ENCODE data around the gene GLIS1.

The GLIS1 gene

DNA sequence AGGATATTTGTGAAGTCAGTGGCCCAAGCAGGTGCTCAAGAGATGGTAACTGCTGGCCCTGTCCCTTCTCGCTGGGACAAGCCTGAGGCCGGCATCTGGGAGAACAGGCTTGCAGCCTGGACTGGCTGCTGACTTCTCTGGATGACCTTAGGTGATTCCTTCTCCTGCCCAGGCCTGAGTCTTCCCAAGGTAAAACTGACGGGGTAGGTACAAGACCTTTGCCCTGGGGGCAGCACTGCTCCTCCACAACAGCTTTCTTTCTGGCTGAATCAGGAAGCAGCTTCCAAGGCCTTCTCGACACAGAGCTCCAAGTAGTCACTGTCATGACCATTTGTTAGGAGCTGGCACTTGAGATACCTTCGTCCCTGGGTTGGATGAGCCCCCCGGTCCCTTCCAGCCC is 220.2 kb downstream of the GLIS1 start:
- Histone ChIP-seq H3K27ac (ENCODE audit: insufficient read depth in 1 of 2, low read depth in 1 of 2, low read length in 2 of 2, poor library complexity in 1 of 2, severe bottlenecking in 2 of 2) (no peak overlapping the region), H3K27me3 (replicated peaks in 2 of 5; ENCODE audit: control insufficient read depth in 4 of 5, insufficient read depth in 5 of 5, low read length in 4 of 5) (no peaks in the 10 kb centered on the region), H3K9me3 (ENCODE audit: control extremely low read depth in 1 of 5, control insufficient read depth in 4 of 5, insufficient read depth in 2 of 5, low read depth in 1 of 5, low read length in 4 of 5) (no peaks in the 10 kb centered on the region), H3K4me3 (ENCODE audit: control insufficient read depth in 1 of 7, extremely low read depth in 1 of 7, insufficient read depth in 4 of 7, low read depth in 2 of 7, low read length in 6 of 7) (no peak overlapping the region), H3K4me1 (ENCODE audit: control extremely low read depth in 1 of 4, control insufficient read depth in 4 of 4, insufficient read depth in 4 of 4, low read length in 3 of 4) (peaks cover 0 to 6% (median 0%) of the 10 kb centered on the region in 4 experiments), H3K36me3 (ENCODE audit: control insufficient read depth in 4 of 4, insufficient read depth in 4 of 4, low read length in 3 of 4) (no peaks in the 10 kb centered on the region)
- POLR2A ChIA-PET: no interaction called here
- CTCF ChIA-PET: interaction anchor here (1.1 to 1.3 kb wide), 2 partner anchors 11 to 13 kb away, joined by 3 to 5 read pairs; no protein-coding TSS in a partner anchor
- WGBS (ENCODE audit: insufficient coverage): 89% methylated on average over 6 of the region's 6 CpGs
- no peak for DNase-seq

DNA sequence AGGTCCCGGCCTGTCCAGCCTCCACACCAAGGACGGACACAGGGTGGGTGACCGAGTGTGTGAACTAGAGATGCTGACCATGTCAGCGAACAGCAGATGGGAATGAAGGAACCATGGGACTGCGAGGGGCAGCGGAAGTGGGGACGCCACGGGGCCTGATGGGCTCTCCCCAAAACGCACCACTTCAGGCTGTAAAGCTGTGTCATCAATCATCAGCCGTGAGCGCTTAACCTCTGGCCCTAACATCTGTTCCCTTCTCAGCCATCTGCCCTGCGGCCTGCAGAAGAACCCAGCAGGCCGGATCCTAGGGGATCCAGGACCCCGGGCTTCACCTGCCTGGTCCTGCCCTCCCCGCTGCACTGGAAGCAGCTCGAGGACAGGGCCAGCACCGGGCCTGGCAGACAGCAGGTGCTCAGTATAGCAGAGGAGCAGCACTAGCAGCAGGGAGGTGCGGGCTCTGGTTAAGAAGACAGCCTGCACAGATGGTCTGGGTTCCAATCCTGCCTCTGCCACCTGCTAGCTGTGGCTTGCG is 221.1 kb downstream of the GLIS1 start:
- H3K9me3 ChIP-seq (ENCODE audit: control extremely low read depth in 1 of 5, control insufficient read depth in 4 of 5, insufficient read depth in 2 of 5, low read depth in 1 of 5, low read length in 4 of 5): no peaks in the 10 kb centered on the region
- H3K36me3 ChIP-seq (ENCODE audit: control insufficient read depth in 4 of 4, insufficient read depth in 4 of 4, low read length in 3 of 4): no peaks in the 10 kb centered on the region
- no peak overlapping the region for H3K27ac ChIP-seq (ENCODE audit: insufficient read depth in 1 of 2, low read depth in 1 of 2, low read length in 2 of 2, poor library complexity in 1 of 2, severe bottlenecking in 2 of 2)
- no peak overlapping the region for H3K4me3 ChIP-seq (ENCODE audit: control insufficient read depth in 1 of 7, extremely low read depth in 1 of 7, insufficient read depth in 4 of 7, low read depth in 2 of 7, low read length in 6 of 7)
- no peaks in the 10 kb centered on the region for H3K27me3 ChIP-seq (replicated peaks in 2 of 5; ENCODE audit: control insufficient read depth in 4 of 5, insufficient read depth in 5 of 5, low read length in 4 of 5)
- DNase-seq: no peak
- peaks cover 0 to 6% (median 0%) of the 10 kb centered on the region in 4 experiments for H3K4me1 ChIP-seq (ENCODE audit: control extremely low read depth in 1 of 4, control insufficient read depth in 4 of 4, insufficient read depth in 4 of 4, low read length in 3 of 4)
- CTCF ChIA-PET: interaction anchor here (1.1 to 1.3 kb wide), 2 partner anchors 10 to 13 kb away, joined by 3 to 5 read pairs; no protein-coding TSS in a partner anchor
- POLR2A ChIA-PET: no interaction called here
- 97% methylated on average over 19 of the region's 19 CpGs for WGBS (ENCODE audit: insufficient coverage)

GRCh38 chr1:53517109-53517508 is 221.9 kb downstream of the GLIS1 start:
- DNase-seq: no peak
- no peak overlapping the region for H3K27ac ChIP-seq (ENCODE audit: insufficient read depth in 1 of 2, low read depth in 1 of 2, low read length in 2 of 2, poor library complexity in 1 of 2, severe bottlenecking in 2 of 2)
- H3K4me3 ChIP-seq (ENCODE audit: control insufficient read depth in 1 of 7, extremely low read depth in 1 of 7, insufficient read depth in 4 of 7, low read depth in 2 of 7, low read length in 6 of 7): no peak overlapping the region
- H3K4me1 ChIP-seq (ENCODE audit: control extremely low read depth in 1 of 4, control insufficient read depth in 4 of 4, insufficient read depth in 4 of 4, low read length in 3 of 4): peaks cover 0 to 12% (median 6%) of the 10 kb centered on the region in 4 experiments
- H3K9me3 ChIP-seq (ENCODE audit: control extremely low read depth in 1 of 5, control insufficient read depth in 4 of 5, insufficient read depth in 2 of 5, low read depth in 1 of 5, low read length in 4 of 5): no peaks in the 10 kb centered on the region
- ChIA-PET POLR2A (no interaction called here), CTCF (interaction anchor here (1.0 kb wide), 1 partner anchor 31 kb away, joined by 5 read pairs; no protein-coding TSS in a partner anchor)
- H3K27me3 ChIP-seq (replicated peaks in 2 of 5; ENCODE audit: control insufficient read depth in 4 of 5, insufficient read depth in 5 of 5, low read length in 4 of 5): no peaks in the 10 kb centered on the region
- no peaks in the 10 kb centered on the region for H3K36me3 ChIP-seq (ENCODE audit: control insufficient read depth in 4 of 4, insufficient read depth in 4 of 4, low read length in 3 of 4)
- WGBS (ENCODE audit: insufficient coverage): 100% methylated on average over 7 of the region's 7 CpGs

- no peak overlapping the region for H3K27ac ChIP-seq (ENCODE audit: insufficient read depth in 1 of 2, low read depth in 1 of 2, low read length in 2 of 2, poor library complexity in 1 of 2, severe bottlenecking in 2 of 2)
- ChIA-PET CTCF (interaction anchor here (1.0 kb wide), 1 partner anchor 30 kb away, joined by 5 read pairs; no protein-coding TSS in a partner anchor), POLR2A (no interaction called here)
- WGBS (ENCODE audit: insufficient coverage): 100% methylated on average over 7 of the region's 7 CpGs
- H3K9me3 ChIP-seq (ENCODE audit: control extremely low read depth in 1 of 5, control insufficient read depth in 4 of 5, insufficient read depth in 2 of 5, low read depth in 1 of 5, low read length in 4 of 5): no peaks in the 10 kb centered on the region
- peaks cover 0 to 17% (median 11%) of the 10 kb centered on the region in 4 experiments for H3K4me1 ChIP-seq (ENCODE audit: control extremely low read depth in 1 of 4, control insufficient read depth in 4 of 4, insufficient read depth in 4 of 4, low read length in 3 of 4)
- H3K27me3 ChIP-seq (replicated peaks in 2 of 5; ENCODE audit: control insufficient read depth in 4 of 5, insufficient read depth in 5 of 5, low read length in 4 of 5): no peaks in the 10 kb centered on the region
- no peak overlapping the region for H3K4me3 ChIP-seq (ENCODE audit: control insufficient read depth in 1 of 7, extremely low read depth in 1 of 7, insufficient read depth in 4 of 7, low read depth in 2 of 7, low read length in 6 of 7)
- no peak for DNase-seq
- no peaks in the 10 kb centered on the region for H3K36me3 ChIP-seq (ENCODE audit: control insufficient read depth in 4 of 4, insufficient read depth in 4 of 4, low read length in 3 of 4)
Observed at GRCh38 chr1:53516181-53516580, 222.8 kb downstream of the GLIS1 start.

DNA sequence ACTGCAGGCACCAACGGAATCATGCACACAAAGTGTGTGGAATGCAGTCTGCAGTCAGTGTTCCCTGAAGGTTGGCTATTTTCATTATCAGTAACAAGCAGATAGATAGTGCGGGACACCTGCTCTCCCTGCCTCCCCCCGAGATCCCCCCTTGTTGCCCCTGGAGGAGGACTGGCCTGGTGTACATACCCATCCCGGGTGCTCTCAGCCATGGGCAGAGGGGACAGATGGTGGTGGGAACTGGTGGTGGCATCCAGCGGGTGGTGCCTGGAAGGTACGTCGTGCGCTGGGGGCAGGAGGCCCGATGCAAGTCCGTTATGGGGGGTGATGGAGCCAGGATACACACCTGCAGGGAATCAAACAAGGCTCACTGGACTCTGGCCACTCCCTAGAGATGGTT is 224.5 kb downstream of the GLIS1 start:
- WGBS (ENCODE audit: insufficient coverage): 97% methylated on average over 10 of the region's 10 CpGs

GRCh38 chr1:53513846-53514245 is 225.1 kb downstream of the GLIS1 start:
- no peak for DNase-seq
- no peaks in the 10 kb centered on the region for H3K9me3 ChIP-seq (ENCODE audit: control extremely low read depth in 1 of 5, control insufficient read depth in 4 of 5, insufficient read depth in 2 of 5, low read depth in 1 of 5, low read length in 4 of 5)
- 93% methylated on average over 6 of the region's 7 CpGs for WGBS (ENCODE audit: insufficient coverage)
- H3K27ac ChIP-seq (ENCODE audit: insufficient read depth in 1 of 2, low read depth in 1 of 2, low read length in 2 of 2, poor library complexity in 1 of 2, severe bottlenecking in 2 of 2): no peak overlapping the region
- H3K36me3 ChIP-seq (ENCODE audit: control insufficient read depth in 4 of 4, insufficient read depth in 4 of 4, low read length in 3 of 4): no peaks in the 10 kb centered on the region
- H3K4me1 ChIP-seq (ENCODE audit: control extremely low read depth in 1 of 4, control insufficient read depth in 4 of 4, insufficient read depth in 4 of 4, low read length in 3 of 4): peaks cover 0 to 20% (median 17%) of the 10 kb centered on the region in 4 experiments
- CTCF ChIA-PET: no interaction called here
- H3K4me3 ChIP-seq (ENCODE audit: control insufficient read depth in 1 of 7, extremely low read depth in 1 of 7, insufficient read depth in 4 of 7, low read depth in 2 of 7, low read length in 6 of 7): no peak overlapping the region
- POLR2A ChIA-PET: no interaction called here
- no peaks in the 10 kb centered on the region for H3K27me3 ChIP-seq (replicated peaks in 2 of 5; ENCODE audit: control insufficient read depth in 4 of 5, insufficient read depth in 5 of 5, low read length in 4 of 5)

More for the DNA sequence above, 224.5 kb downstream of the GLIS1 start:
- Histone ChIP-seq H3K27me3 (replicated peaks in 2 of 5; ENCODE audit: control insufficient read depth in 4 of 5, insufficient read depth in 5 of 5, low read length in 4 of 5) (no peaks in the 10 kb centered on the region), H3K27ac (ENCODE audit: insufficient read depth in 1 of 2, low read depth in 1 of 2, low read length in 2 of 2, poor library complexity in 1 of 2, severe bottlenecking in 2 of 2) (no peak overlapping the region), H3K4me1 (ENCODE audit: control extremely low read depth in 1 of 4, control insufficient read depth in 4 of 4, insufficient read depth in 4 of 4, low read length in 3 of 4) (peaks cover 0 to 16% (median 13%) of the 10 kb centered on the region in 4 experiments), H3K36me3 (ENCODE audit: control insufficient read depth in 4 of 4, insufficient read depth in 4 of 4, low read length in 3 of 4) (no peaks in the 10 kb centered on the region), H3K9me3 (ENCODE audit: control extremely low read depth in 1 of 5, control insufficient read depth in 4 of 5, insufficient read depth in 2 of 5, low read depth in 1 of 5, low read length in 4 of 5) (no peaks in the 10 kb centered on the region), H3K4me3 (ENCODE audit: control insufficient read depth in 1 of 7, extremely low read depth in 1 of 7, insufficient read depth in 4 of 7, low read depth in 2 of 7, low read length in 6 of 7) (no peak overlapping the region)
- no peak for DNase-seq
- ChIA-PET CTCF (no interaction called here), POLR2A (no interaction called here)

DNA sequence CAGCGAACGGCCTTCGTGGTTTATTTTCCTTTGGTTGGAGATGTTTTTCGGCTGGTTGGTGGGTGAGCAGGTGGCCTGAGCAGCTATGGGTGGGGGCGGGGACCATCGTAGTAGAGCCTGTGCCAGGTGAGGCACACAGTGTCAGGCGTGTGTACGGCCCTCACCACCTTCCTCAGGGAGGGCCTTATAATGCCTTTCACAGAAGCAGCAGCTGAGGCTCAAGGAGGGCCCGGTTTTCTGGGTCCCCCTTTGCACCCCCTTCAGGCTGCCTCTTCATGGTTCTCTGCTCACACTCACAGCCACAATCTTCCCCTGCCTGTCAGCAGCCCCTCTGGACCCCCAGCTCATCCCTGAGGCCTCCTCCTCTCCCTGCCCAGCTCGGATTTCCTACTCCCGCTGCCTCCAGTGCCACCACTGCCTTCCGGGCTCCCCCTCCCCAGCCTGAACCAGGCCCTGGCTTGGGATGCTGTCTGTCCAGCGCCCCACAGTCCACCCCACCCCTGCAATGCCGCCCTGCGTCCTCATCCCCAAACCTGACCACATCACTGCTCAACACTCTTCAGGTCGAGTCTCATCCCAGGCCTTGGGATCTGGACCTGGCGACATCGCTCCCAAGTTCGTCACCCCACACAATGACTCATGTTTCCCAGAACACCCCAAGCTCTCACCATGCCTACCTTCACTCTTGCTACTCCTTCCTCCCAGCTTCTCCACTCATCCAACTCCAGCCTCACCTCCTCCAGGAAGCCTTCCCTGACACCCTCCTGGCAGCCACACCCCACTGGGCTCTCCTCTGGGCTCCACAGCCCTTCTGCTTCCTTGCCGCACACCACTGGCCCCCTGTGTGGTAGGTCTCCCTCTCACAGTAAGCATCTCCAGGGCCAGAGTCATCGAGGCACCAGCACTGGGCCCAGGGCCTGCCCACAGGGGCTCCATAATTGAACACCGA is 225.9 kb downstream of the GLIS1 start:
- 87% methylated on average over 22 of the region's 22 CpGs for WGBS (ENCODE audit: insufficient coverage)
- Histone ChIP-seq H3K4me3 (ENCODE audit: control insufficient read depth in 1 of 7, extremely low read depth in 1 of 7, insufficient read depth in 4 of 7, low read depth in 2 of 7, low read length in 6 of 7) (no peak overlapping the region), H3K27ac (ENCODE audit: insufficient read depth in 1 of 2, low read depth in 1 of 2, low read length in 2 of 2, poor library complexity in 1 of 2, severe bottlenecking in 2 of 2) (no peak overlapping the region), H3K4me1 (ENCODE audit: control extremely low read depth in 1 of 4, control insufficient read depth in 4 of 4, insufficient read depth in 4 of 4, low read length in 3 of 4) (peaks cover 0 to 21% (median 18%) of the 10 kb centered on the region in 4 experiments), H3K27me3 (replicated peaks in 2 of 5; ENCODE audit: control insufficient read depth in 4 of 5, insufficient read depth in 5 of 5, low read length in 4 of 5) (no peaks in the 10 kb centered on the region), H3K9me3 (ENCODE audit: control extremely low read depth in 1 of 5, control insufficient read depth in 4 of 5, insufficient read depth in 2 of 5, low read depth in 1 of 5, low read length in 4 of 5) (no peaks in the 10 kb centered on the region), H3K36me3 (ENCODE audit: control insufficient read depth in 4 of 4, insufficient read depth in 4 of 4, low read length in 3 of 4) (no peaks in the 10 kb centered on the region)
- CTCF ChIA-PET: interaction anchor here (0.9 to 1.6 kb wide), 3 partner anchors 13 to 76 kb away, joined by 3 to 4 read pairs (median 4); no protein-coding TSS in a partner anchor
- POLR2A ChIA-PET: no interaction called here
- DNase-seq: no peak

Data from common myeloid progenitor, CD34-positive (primary cell).